A549 (cell line): Measurements from ENCODE around the gene MARK1. TPM values are rescaled to one million over a fixed set of nuclear protein-coding genes. Genes with fewer than 3 reads are reported as not detected.
"Not testable (repeated sequence)": the region's sequence is repeated elsewhere in the genome, so short reads cannot be mapped to it uniquely, and the experiment has no call there.

ENCODE experiments used
- ATAC-seq, 2 experiments: fragments of 200-7000 bp in 1 of 2; fragments of >200 bp in 1 of 2; cut with Nextera tagmentation in 1 of 2; cut with Tn5 transposase in 1 of 2; 3 replicates each; pipeline versions ENCODE4 v1.8.0 to v1.9.1; 2018 to 2020; ENCODE audit warnings: mild to moderate bottlenecking in 1 of 2, moderate library complexity in 1 of 2
- CTCF ChIA-PET: fragments of 300-600 bp; sonication (Branson Sonifier 250); formaldehyde crosslinking; extraction: SDS; loops from one replicate; lab custom pipeline; 2021; ENCODE audit warnings: antibody characterized with exemption, inconsistent platforms; lab: Yijun Ruan, JAX
- POLR2A ChIA-PET: fragments of 350-600 bp; formaldehyde crosslinking; extraction: SDS; loops from one replicate; lab custom pipeline; 2021; ENCODE audit warnings: antibody characterized with exemption, inconsistent platforms; lab: Yijun Ruan, JAX
- DNase-seq, 2 experiments: peaks; one replicate each; pipeline versions ENCODE4 v3.0.0 to v3.0.0-alpha.2; 2011 to 2016; ENCODE audit warnings: low read depth in 1 of 2, low spot score in 1 of 2
- FAIRE-seq: peaks from 2 replicates; lab custom pipeline; 2011; peaks lifted over from hg19 to GRCh38; lab: Jason Lieb, UNC
- H3K27ac ChIP-seq, 2 experiments: fragments of >200 bp; sonication (Bioruptor Twin); formaldehyde crosslinking; 3 replicates each; pipeline ENCODE4 v1.5.1; 2016 to 2017
- H3K4me1 ChIP-seq: fragments of >200 bp; sonication (Bioruptor Twin); formaldehyde crosslinking; 3 replicates; pipeline ENCODE4 v1.6.1; 2016
- H3K4me2 ChIP-seq: fragments of >200 bp; sonication (Bioruptor Twin); formaldehyde crosslinking; 3 replicates; pipeline ENCODE4 v1.6.1; 2016
- H3K4me3 ChIP-seq: fragments of >200 bp; sonication (Bioruptor Twin); formaldehyde crosslinking; 3 replicates; pipeline ENCODE4 v1.5.1; 2016
- H3K9me3 ChIP-seq: fragments of >200 bp; sonication (Bioruptor Twin); formaldehyde crosslinking; 3 replicates; pipeline ENCODE4 v1.6.1; 2016
- CHD2 ChIP-seq: fragments of 150-350 bp; IDR thresholded peaks from 2 replicates; pipeline ENCODE4 v1.6.1; 2014; ENCODE audit warnings: low read length; ENCODE audit not compliant: partially characterized antibody
- CTCF ChIP-seq: fragments of >200 bp; sonication (Bioruptor Twin); formaldehyde crosslinking; IDR thresholded peaks from 3 replicates; pipeline ENCODE4 v1.5.1; 2016
- E2F6 ChIP-seq: IDR thresholded peaks from 2 replicates; pipeline ENCODE4 v1.6.1; 2012; ENCODE audit warnings: low read depth, borderline replicate concordance
- EP300 ChIP-seq, 2 experiments: fragments of >200 bp; sonication (Bioruptor Twin); formaldehyde crosslinking; IDR thresholded peaks; 2 replicates in 1 of 2; 3 replicates in 1 of 2; pipeline ENCODE4 v1.6.1; 2016 to 2017
- FOSL2 ChIP-seq, 2 experiments: fragments of 450-650 bp in 1 of 2; fragments of >200 bp in 1 of 2; sonication (Bioruptor Twin) in 1 of 2; formaldehyde crosslinking; IDR thresholded peaks; 2 replicates each; pipeline versions ENCODE4 v1.5.0 to v1.6.1; 2016 to 2020; ENCODE audit warnings: mild to moderate bottlenecking in 1 of 2, moderate library complexity in 1 of 2
- FOXS1 ChIP-seq: fragments of 250-450 bp; sonication (Bioruptor Pico); IDR thresholded peaks from 2 replicates; pipeline ENCODE4 v1.5.0; 2020; ENCODE audit warnings: mild to moderate bottlenecking, moderate library complexity
- HEYL ChIP-seq: fragments of 250-450 bp; sonication (Bioruptor Pico); IDR thresholded peaks from 2 replicates; pipeline ENCODE4 v1.8.0; 2021; ENCODE audit warnings: mild to moderate bottlenecking, moderate library complexity
- HMGXB4 ChIP-seq: fragments of 250-450 bp; sonication (Bioruptor Pico); IDR thresholded peaks from 2 replicates; pipeline ENCODE4 v1.5.0; 2021; ENCODE audit warnings: mild to moderate bottlenecking, moderate library complexity, borderline replicate concordance
- HOXB5 ChIP-seq: fragments of 250-450 bp; sonication (Bioruptor Pico); IDR thresholded peaks from 2 replicates; pipeline ENCODE4 v1.5.0; 2020; ENCODE audit warnings: mild to moderate bottlenecking, moderate library complexity
- MAFK ChIP-seq: fragments of 450-650 bp; IDR thresholded peaks from 2 replicates; pipeline ENCODE4 v1.6.1; 2014; ENCODE audit not compliant: partially characterized antibody
- MAZ ChIP-seq: fragments of 150-350 bp; IDR thresholded peaks from 2 replicates; pipeline ENCODE4 v1.6.1; 2014; ENCODE audit warnings: antibody characterized with exemption, low read depth, low read length, borderline replicate concordance
- MYC ChIP-seq: IDR thresholded peaks from 2 replicates; pipeline ENCODE4 v1.6.1; 2012; ENCODE audit warnings: mild to moderate bottlenecking, inconsistent platforms, low read length, improper control_type of control experiment, borderline replicate concordance
- PBX3 ChIP-seq: IDR thresholded peaks from 2 replicates; pipeline ENCODE4 v1.6.1; 2012
- PHF8 ChIP-seq: fragments of 200-600 bp; sonication (generic); IDR thresholded peaks from 2 replicates; pipeline ENCODE4 v1.6.1; 2016; ENCODE audit warnings: low read depth, mild to moderate bottlenecking, antibody characterized with exemption, moderate library complexity, borderline replicate concordance
- RAD21 ChIP-seq, 2 experiments: fragments of >200 bp in 1 of 2; sonication (Bioruptor Twin) in 1 of 2; formaldehyde crosslinking in 1 of 2; IDR thresholded peaks in 1 of 2; conservative IDR thresholded peaks in 1 of 2; 2 replicates in 1 of 2; 3 replicates in 1 of 2; pipeline ENCODE4 v1.6.1; 2012 to 2018; ENCODE audit warnings: inconsistent platforms in 1 of 2
- RNF2 ChIP-seq: fragments of 200-600 bp; sonication (generic); IDR thresholded peaks from 2 replicates; pipeline ENCODE4 v1.6.1; 2016; ENCODE audit warnings: low read depth, mild to moderate bottlenecking, antibody characterized with exemption, moderate library complexity, borderline replicate concordance
- ZFP36 ChIP-seq: fragments of 450-650 bp; IDR thresholded peaks from 2 replicates; pipeline ENCODE4 v1.6.1; 2014; ENCODE audit warnings: borderline replicate concordance; ENCODE audit not compliant: partially characterized antibody
- ZSCAN20 ChIP-seq: fragments of 250-450 bp; sonication (Bioruptor Pico); IDR thresholded peaks from 2 replicates; pipeline ENCODE4 v1.8.0; 2022; ENCODE audit warnings: mild to moderate bottlenecking, moderate library complexity
- WGBS: methylation state at CpG from one replicate; pipeline ENCODE4 v1.1.6; 2017; ENCODE audit errors: missing lambda C conversion rate; 5-methylcytosine and 5-hydroxymethylcytosine counted together
- polyA plus RNA-seq, 4 experiments: library from polyadenylated mRNA; depleted of rRNA in 3 of 4; stranded (reverse); fragments of >200 nt; fragmentation: RNase III in 1 of 4; extraction: RNeasy Plus Mini Kit Qiagen cat#74134 plus additional on column Dnase treatment in 1 of 4; gene quantifications; 2 replicates in 3 of 4; 3 replicates in 1 of 4; pipeline ENCODE4 v1.2.3, GENCODE V29; 2011 to 2017

MARK1 gene
- polyA plus RNA-seq, 2 of the 4 experiments (the other 2 are of a cell fraction), result 0.03 to 0.05 TPM

- H3K4me2 ChIP-seq, result peak overlapping the region; percentile 29; the same call in 2 of the 3 replicates
- H3K4me3 ChIP-seq, result no peak overlapping the region
- no peak for FAIRE-seq
- DNase-seq, result no peak
- no peak for ATAC-seq
- no peak overlapping the region for H3K27ac ChIP-seq
- ChIA-PET POLR2A (no interaction called here), CTCF (interaction anchor here (0.9 to 2.8 kb wide), 10 partner anchors 10 to 402 kb away, joined by 3 to 23 read pairs (median 4); no protein-coding TSS in a partner anchor)
- H3K9me3 ChIP-seq, result no peaks in the 10 kb centered on the region
- 49% methylated on average over 10 of the region's 10 CpGs for WGBS
- H3K4me1 ChIP-seq, result no peaks in the 10 kb centered on the region; the same call in 2 of the 3 replicates
- TF ChIP-seq FOSL2 (IDR thresholded peaks at IDR 0.05) (no peak), FOSL2 (CRISPR knock-in tag; IDR thresholded peaks at IDR 0.05) (peak; percentile 59), MAZ (no peak), RNF2 (no peak), FOXS1 (CRISPR knock-in tag) (no peak)
- TF ChIP-seq, all 56 proteins: peak for 1
Measured at GRCh38 chr1:220681220-220681880, 153.4 kb downstream of the MARK1 start.

GRCh38 chr1:220682901-220683576, 155.1 kb downstream of the MARK1 start:
- H3K4me2 ChIP-seq, result no peak overlapping the region
- H3K27ac ChIP-seq, result no peak overlapping the region
- no peak for ATAC-seq
- no peak overlapping the region for H3K4me3 ChIP-seq
- DNase-seq, result no peak
- FAIRE-seq, result no peak
- WGBS, result 77% methylated on average over 17 of the region's 17 CpGs
- no peaks in the 10 kb centered on the region for H3K9me3 ChIP-seq
- H3K4me1 ChIP-seq, result no peaks in the 10 kb centered on the region; the same call in 2 of the 3 replicates
- TF ChIP-seq HOXB5 (no peak), PHF8 (no peak), E2F6 (no peak), CTCF (no peak), PBX3 (no peak), HMGXB4 (CRISPR knock-in tag) (no peak), HEYL (CRISPR knock-in tag) (no peak), ZFP36 (no peak), MAFK (no peak), MYC (no peak), RAD21 (conservative IDR thresholded peaks at IDR 0.05 in 1 of 2, IDR thresholded peaks at IDR 0.05 in 1 of 2) (no peak), ZSCAN20 (no peak), EP300 (IDR thresholded peaks at IDR 0.05) (no peak), CHD2 (no peak)
- CTCF ChIA-PET, result interaction anchor here (0.6 kb wide), 1 partner anchor 847 kb away, joined by 3 read pairs; no protein-coding TSS in a partner anchor
- POLR2A ChIA-PET, result no interaction called here

GRCh38 chr1:220683716-220684115, 155.8 kb downstream of the MARK1 start:
- ATAC-seq, H3K9me3 ChIP-seq, H3K27ac ChIP-seq, FAIRE-seq, H3K4me3 ChIP-seq, H3K4me1 ChIP-seq, DNase-seq, POLR2A ChIA-PET, H3K4me2 ChIP-seq: not testable (repeated sequence)
- WGBS, result 88% methylated on average over 12 of the region's 12 CpGs
- CTCF ChIA-PET, result interaction anchor here (0.6 kb wide), 1 partner anchor 848 kb away, joined by 3 read pairs; no protein-coding TSS in a partner anchor
